ENCODE results near the gene OR10AD1.
"Not testable (repeated sequence)": the region's sequence is repeated elsewhere in the genome, so short reads cannot be mapped to it uniquely, and the experiment has no call there.

Gene OR10AD1, protein sequence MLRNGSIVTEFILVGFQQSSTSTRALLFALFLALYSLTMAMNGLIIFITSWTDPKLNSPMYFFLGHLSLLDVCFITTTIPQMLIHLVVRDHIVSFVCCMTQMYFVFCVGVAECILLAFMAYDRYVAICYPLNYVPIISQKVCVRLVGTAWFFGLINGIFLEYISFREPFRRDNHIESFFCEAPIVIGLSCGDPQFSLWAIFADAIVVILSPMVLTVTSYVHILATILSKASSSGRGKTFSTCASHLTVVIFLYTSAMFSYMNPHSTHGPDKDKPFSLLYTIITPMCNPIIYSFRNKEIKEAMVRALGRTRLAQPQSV

DNA sequence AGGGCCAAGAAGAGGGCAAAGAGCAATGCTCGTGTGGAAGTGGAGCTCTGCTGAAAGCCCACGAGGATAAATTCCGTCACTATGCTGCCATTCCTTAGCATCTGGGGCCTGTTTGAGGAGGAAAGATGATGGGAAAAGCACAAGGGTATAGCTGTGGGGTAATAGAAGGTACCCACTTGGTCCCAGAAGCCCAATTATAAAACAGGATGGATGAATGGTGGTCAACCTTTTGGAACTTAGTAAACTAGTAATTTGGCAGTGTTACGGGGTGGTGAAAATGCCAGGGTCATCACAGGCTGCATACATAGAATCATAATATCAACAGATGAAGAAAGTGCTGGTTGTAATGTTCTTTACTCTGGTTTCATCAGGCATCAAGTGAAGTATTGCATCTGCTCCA is at the start of gene OR10AD1:
Gene OR10AD1 (minus strand): TSS at position 101 of the 400 bp plus-strand sequence. CDS start 0 bp downstream, at position 101.
- DNase-seq = no peak

DNA sequence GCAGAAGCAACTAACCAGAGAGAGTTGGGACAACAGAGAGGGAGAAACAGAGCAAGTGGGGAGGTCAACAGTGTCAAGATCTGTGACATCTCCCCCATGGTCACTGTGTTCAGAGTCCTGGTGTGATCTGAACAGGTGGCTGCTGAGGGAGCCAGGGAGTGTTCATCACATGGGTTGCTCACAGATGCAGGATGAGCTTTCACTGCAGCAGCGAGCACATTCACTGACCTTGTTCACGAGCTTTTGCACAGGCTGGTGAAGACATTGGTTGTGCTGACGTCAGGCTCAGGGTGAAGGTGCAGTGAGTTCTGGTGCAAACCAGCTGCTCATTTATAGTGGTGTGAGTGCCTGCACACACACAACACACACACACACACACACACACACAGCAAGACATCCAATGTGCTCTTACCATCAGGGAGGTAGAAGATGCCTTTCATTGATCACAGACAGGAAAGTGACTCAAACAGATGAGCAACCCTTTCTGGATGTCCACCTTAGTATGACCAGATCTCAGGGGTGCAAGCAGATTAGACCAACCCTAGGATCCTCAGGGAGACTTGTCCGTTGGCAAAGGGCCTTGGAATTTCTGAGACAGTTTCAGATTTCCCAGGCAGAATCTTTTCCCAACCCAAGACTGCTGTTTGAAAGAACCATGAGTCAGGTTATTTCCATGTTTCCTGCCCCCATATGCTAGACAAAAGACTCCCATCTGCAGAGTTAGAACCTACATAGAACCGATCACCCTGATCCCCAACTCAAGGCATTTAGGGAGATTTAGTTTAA is 44.3 kb upstream of the OR10AD1 start:
- no peak for DNase-seq

DNA sequence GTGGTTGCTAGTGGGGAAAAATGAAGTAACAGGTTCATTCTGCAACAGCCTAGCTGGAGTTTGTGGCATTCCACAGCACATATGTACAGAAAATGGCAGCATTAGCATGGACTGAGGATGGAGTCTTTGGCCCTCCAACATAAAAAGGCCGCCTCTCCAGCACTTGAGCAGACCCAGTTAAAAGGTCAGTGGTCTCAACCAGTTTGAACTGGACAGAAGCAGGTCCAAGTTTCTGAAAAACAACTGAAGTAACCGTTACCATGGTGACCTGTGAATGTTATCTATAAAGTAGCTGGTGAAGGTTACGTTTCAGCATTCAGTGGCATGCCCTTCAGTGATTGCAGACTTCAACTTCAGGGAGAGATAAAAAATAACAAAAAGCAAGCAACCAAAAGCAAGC is 34.1 kb upstream of the OR10AD1 start:
- no peak for DNase-seq

DNA sequence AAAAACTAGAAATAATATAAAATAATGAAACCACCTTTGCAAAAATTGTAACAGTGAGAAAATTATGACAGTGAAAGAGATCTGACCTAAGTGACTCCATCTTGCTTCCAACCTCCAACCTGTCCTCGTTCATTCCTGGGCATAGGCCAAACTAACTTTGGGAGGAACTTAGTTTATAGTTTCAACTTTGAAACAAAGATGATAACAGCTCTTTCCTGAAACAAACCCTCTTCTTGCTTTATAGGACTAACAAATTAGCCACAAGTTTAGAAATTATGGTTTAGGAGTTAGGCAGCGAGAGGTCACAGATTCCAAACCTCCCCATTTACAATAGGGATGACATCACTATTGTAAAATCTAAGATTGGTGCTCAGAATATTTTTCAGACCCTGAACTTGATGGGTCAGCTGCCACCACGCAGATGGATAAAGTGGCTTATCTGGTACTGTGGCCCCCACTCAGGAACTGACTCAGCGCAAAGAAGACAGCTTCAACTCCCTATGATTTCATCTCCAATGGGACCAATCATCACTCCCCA is 32.8 kb upstream of the OR10AD1 start:
- no peak for DNase-seq

DNA sequence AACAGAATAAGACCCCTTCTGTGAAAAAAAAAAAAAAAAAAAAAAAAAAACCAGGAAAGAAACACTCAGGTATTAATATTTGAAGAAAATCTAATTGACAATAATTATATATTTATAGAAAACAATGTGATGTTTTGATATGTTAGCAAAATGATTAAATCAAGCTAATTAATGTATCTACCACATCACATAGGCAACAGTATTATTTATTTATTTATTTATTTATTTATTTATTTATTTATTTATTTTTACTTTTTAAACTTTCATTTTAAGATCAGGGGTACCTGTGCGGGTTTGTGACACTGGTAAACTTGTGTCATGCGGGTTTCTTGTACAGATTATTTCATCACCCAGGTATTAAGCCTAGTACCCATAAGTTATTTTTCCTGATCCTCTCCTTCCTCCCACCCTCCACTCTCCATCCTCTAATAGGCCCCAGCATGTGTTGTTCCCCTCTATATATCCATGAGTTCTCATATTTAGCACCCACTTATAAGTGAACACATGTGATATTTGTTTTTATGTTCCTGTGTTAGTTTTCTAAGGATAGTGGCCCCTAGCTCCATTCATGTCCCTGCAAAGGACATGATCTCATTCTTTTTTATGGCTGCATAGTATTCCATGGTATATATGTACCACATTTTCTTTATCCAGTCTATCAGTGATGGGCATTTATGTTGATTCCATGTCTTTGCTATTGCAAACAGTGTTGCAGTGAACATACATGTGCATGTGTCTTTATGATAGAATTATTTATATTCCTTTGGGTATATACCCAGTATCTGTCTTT is 28.3 kb upstream of the OR10AD1 start:
- DNase-seq = not testable (repeated sequence)

DNA sequence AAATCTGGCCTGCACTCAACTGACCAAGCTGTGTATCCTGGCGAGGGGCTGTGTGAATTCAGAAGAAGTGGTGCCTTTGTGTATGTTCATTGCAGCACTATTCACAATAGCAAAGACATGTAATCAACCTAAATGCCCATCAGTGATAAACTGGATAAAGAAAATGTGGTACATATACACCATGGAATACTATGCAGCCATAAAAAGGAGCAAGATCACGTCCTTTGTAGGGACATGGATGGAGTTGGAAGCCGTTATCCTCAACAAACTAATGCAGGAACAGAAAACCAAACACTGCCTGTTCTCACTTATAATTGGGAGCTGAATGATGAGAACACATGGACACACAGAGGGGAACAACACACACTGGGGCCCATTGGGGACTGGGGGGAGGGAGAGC is 21.4 kb upstream of the OR10AD1 start:
- not testable (repeated sequence) for DNase-seq

DNA sequence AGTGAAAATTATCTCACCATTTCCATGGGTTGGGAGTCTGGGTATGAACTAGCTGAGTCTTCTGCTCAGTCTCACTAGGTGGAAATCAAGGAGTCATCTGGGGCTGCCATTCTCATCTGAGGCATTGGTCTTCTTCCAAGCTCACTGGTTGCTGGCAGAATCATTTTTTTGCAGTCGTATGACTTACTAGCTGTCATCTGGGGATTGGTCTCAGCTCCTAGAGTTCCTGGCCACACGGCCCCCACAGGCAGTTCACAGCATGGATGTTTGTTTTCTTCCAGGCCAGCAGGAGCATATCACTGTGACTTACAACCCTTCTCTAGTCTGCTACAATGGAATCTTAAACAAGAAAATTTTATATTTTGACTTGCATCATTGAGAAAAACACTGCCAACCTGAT is 18.6 kb upstream of the OR10AD1 start:
- no peak for DNase-seq

DNA sequence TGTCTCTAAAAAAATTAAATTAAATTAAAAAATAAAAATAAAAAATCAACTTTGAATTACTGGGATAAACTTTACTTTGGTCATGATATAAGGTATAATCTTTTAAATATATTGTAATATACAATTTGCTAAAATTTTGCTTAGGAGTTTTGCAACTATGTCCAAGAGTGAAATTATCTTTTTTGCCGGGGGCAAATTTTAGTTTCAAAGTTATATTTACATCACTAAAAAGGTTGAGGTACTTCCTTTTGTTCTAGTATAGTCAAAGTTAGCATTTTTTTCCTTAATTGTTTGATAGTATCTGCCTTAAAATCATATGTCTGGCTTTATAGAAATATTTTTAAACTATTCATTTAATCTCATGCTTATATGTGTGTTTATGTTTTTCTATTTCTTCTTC is 17.6 kb upstream of the OR10AD1 start:
- DNase-seq = no peak

DNA sequence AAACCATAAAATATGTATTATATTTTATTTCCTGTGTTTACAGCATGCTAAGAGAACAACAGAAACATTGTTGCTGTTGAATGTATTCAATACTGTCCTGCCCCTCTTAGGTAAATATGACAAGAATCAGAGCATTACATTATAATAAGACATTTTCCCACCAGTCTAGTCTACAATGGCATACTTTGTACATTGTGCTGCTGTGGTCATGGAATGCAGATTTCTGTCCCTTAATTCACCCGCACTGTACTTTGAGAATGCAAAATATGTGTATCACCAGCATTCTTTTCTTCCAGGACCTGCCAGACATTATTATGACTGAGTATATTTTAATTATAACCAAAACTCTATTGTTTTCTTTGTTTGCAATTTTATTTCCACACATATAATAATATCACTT is 16.5 kb upstream of the OR10AD1 start:
- DNase-seq = no peak

DNA sequence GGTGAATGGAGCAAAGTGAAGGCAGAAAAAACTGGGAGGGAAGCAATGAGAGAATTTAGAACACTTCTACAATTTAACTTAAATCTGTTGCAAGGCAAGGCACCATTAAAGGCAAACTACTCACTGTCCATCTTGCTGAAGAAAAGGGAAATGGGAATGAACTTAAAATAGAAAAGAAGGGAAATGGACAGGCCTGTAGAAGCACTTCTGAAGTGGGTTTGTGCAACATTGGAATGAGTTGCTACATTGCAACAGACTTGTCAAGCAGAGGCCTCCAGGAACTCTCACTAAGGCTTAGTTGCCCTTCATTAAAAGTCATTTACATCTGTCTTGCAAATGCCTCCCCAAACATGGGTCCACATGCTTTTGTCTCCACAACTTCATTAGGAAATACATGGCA is 13.7 kb upstream of the OR10AD1 start:
- no peak for DNase-seq

DNA sequence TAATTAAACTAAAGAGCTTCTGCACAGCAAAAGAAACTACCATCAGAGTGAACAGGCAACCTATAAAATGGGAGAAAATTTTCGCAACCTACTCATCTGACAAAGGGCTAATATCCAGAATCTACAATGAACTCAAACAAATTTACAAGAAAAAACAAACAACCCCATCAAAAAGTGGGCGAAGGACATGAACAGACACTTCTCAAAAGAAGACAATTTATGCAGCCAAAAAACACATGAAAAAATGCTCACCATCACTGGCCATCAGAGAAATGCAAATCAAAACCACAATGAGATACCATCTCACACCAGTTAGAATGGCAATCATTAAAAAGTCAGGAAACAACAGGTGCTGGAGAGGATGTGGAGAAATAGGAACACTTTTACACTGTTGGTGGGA is 6.4 kb upstream of the OR10AD1 start:
- DNase-seq = not testable (repeated sequence)

DNA sequence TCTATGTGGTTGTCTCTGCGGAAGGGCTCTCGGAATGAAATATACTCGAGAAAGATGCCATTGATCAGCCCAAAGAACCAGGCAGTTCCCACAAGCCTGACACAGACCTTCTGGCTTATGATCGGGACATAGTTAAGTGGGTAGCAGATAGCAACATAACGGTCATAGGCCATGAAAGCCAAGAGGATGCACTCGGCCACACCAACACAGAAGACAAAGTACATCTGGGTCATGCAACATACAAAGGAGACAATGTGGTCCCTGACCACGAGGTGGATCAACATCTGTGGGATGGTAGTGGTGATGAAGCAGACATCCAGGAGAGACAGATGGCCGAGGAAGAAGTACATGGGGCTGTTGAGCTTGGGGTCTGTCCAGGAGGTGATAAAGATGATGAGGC is 326 bp downstream of the OR10AD1 start:
- DNase-seq = no peak

DNA sequence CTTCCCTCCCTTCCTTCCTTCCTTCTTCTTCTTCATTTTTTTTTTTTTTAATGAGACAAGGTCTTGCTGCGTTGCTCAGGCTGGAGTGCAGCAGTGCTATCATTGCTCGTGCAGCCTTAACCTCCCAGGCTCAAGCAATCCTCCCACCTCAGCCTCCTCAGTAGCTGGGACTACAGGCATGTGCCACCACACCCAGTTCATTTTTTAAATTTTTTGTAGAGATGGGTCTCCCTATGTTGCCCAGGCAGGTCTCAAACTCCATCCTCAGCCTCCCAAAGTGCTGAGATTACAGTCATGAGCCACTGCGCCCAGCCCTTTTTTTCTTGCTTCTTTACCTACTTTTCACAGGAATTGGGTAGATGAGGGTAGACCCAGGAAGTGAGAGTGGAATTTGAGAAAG is 1.6 kb downstream of the OR10AD1 start:
- DNase-seq = no peak

DNA sequence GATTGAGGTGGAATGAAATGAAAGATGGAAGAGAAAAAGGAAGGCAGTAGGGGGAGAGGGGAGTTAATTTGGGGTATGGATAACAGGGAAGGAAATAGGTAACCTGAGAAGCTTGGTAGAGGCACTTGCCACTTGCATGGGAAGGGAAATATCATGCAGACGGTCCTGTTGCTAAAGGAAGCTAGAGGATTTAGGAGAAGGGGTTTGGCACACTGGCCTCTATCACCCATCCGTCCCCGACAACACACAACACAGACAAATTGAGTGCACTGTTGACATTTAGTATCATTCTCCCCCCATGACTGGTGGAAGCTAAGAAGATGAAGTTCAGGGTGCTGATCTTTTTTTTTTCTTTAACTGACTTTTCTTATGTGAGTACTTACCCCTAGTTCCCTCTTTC is 2.0 kb downstream of the OR10AD1 start:
- no peak for DNase-seq

DNA sequence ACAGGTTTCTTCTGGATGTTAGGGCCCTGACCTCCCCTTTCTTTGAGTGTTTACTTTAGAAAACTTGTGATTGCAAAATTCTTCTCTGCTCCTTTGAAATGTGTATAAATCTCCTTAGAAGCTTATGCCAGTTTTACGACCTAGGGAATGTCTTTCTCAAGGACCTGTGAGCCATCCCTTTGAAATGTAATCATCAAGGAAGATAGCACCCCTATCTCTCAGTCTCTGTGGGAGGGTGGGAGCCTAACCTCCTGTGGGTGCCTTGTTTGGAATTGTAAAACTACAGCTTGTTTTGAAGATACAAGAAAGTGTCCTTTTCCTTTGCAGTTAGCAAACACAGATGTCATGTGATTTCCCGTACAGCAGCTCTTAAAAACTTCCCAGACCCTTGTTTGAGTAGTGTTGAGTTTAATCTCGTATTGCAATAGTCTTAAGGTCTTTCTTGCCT is 3.3 kb downstream of the OR10AD1 start:
- DNase-seq = no peak

DNA sequence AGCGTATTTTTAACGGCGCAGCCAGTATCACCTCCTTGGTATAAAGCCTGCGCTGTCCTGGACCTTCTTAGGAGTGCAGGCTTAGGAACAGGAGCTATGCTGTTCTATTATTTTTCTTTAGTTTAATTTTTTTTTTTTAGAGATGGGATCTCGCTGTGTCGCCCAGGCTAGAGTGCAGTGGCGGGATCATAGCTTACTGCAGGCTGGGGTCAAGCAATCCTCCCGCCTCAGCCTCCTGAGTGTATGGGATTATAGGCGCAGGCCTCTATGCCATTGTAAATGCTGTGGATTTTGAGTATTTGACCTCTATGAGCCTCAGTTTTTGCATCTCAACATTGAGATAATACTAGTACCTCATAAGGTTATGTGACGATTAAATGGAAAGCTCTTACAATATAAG is 4.1 kb downstream of the OR10AD1 start:
- DNase-seq = no peak

DNA sequence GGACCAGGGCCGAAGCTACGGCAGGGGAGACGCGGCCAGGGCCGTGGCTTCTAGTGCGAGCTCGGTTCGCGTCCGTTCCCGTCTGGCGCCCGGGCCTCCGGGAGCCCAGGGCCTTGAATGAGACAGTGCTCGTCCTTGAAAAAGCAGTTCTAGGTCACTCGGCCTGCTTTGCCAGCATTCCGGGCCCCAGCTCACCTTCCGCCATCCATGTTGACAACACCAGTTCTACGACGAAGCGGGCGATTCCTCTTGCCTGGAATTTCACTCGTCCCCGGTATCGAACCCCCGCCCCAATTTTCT is 4.5 kb downstream of the OR10AD1 start:
- DNase-seq = no peak

DNA sequence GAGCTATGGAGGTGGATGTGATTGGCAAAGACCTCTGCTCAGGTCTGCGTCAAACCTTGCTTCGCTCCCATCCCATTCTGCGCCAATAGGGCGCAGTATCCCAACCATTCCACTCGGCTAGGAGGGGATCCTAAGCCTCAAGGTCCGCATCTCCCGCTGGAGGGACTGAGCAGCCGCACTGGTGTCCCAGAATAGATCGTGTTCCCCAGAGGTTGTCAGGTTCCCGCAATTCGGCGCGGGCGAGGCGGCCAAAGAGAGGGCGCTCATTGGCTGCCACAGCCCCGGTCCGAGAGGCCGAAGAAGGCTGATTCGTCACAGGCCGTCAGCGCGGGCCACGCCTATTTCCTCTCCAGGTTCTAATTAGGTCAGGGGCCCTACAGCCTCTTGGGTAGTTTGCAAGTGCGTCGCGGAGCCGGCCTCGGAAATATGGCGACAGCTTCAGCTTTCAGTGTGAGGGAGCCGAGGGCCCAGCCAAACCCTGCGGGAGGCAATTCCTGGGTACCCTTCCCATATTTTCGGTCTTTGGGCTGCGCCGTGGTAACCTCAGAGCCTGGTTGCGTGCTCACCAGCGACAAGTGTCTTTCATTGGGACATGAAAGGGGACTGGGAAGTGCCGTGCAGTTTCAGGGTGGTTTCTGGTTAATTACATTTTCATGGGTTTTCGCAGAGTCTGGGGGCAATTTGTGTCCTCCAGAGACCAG is 5.0 kb downstream of the OR10AD1 start:
- DNase-seq = peak; percentile 82

DNA sequence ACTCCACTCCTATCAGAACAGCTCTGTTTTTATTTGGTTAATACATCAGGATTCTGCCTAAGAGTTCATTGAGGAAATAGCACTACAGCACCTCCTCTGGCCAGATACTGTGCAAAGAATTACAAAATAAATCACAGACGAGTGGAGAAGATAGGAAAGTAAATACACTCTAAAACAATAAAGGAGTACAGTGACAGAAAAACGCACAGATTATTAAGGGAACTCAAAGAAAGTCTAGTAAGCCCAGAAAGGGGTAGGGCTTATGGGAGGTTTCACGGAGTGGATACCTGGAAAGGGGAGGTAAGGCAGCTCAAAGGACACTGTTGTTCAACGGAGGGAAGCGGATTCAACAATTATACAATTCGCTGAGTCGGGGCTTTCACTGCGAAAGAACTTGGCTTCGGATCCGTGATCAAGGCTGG is 5.5 kb downstream of the OR10AD1 start:
- no peak for DNase-seq

DNA sequence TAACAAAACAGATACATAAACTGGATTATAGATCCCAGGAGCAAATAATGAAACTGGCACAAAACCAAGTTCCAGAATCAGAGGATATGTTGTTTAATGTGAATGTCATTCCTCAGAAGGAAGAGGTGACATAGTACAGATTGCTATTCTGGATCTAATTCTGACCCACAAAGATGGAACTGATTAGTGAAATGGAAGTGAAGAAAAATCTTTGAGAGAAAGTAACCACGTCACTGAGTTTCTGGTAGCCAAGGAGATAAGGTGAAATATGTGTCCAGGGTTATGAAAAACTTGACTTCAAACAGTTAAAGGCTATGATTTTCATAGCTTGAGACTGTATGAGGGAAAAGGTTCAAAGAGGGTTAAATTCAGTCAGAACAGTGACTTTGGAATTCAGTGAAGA is 8.3 kb downstream of the OR10AD1 start:
- no peak for DNase-seq

DNA sequence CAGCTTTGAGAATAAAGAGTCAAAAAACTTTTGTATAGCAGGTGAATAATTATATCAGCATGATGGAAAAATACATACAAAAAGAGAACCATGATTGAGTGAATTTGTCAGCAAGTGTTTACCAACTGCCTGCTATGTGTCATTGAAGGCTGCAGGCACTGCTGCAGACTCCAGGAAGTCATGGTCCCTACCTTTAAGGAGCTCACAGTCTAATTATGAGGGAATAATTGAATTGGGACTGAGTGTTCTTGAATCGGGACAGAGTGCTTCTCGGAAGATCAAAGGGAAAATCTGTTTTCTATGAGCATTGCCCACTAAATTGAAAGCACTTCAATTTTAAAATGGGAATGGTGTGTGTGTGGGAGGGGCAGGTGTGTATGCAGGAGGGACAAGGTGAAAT is 9.5 kb downstream of the OR10AD1 start:
- DNase-seq = no peak

DNA sequence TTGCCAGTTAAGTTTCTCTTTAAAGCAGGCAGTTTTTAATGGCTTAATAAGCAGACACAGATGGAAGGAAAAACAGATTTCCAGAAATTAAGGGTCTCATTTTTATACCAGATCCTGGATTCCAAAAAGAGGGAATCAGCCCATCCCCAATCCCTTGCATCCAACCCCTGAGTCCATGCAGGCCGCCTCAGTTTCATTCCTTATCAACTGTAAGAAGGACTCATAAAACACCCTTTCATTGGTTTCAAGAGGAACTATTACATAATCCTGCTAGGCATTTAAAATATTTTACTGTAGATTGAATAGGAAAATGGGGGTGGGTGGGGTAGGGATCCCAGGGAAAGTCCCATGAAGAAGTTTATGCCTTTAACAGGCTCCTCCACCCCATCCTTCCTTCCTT is 10.2 kb downstream of the OR10AD1 start:
- no peak for DNase-seq

DNA sequence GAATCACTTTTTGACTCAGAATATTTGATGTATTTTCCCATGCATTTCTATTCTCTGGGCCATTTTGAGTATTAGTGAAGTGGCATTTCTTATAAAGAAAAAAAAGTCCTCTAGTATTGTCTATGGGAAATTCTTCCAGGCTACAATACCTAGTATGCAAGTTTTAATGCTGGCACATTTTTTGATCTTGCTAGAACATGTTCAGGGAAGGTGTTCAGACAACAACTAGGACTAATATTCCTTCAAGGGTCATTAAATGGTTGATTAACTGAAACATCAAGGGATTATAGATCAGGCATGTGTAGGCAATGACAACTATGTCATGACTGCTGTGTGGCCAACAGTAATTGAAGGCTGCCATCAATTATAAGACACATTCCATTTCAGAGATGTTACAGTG is 12.0 kb downstream of the OR10AD1 start:
- no peak for DNase-seq
